ENCODE results near the gene HNRNPD.
A peak's percentile ranks its signal among the peaks of the same experiment; 100 is the strongest.
"Not testable (repeated sequence)": the region's sequence is repeated elsewhere in the genome, so short reads cannot be mapped to it uniquely, and the experiment has no call there.

Gene HNRNPD, protein sequence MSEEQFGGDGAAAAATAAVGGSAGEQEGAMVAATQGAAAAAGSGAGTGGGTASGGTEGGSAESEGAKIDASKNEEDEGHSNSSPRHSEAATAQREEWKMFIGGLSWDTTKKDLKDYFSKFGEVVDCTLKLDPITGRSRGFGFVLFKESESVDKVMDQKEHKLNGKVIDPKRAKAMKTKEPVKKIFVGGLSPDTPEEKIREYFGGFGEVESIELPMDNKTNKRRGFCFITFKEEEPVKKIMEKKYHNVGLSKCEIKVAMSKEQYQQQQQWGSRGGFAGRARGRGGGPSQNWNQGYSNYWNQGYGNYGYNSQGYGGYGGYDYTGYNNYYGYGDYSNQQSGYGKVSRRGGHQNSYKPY

DNA sequence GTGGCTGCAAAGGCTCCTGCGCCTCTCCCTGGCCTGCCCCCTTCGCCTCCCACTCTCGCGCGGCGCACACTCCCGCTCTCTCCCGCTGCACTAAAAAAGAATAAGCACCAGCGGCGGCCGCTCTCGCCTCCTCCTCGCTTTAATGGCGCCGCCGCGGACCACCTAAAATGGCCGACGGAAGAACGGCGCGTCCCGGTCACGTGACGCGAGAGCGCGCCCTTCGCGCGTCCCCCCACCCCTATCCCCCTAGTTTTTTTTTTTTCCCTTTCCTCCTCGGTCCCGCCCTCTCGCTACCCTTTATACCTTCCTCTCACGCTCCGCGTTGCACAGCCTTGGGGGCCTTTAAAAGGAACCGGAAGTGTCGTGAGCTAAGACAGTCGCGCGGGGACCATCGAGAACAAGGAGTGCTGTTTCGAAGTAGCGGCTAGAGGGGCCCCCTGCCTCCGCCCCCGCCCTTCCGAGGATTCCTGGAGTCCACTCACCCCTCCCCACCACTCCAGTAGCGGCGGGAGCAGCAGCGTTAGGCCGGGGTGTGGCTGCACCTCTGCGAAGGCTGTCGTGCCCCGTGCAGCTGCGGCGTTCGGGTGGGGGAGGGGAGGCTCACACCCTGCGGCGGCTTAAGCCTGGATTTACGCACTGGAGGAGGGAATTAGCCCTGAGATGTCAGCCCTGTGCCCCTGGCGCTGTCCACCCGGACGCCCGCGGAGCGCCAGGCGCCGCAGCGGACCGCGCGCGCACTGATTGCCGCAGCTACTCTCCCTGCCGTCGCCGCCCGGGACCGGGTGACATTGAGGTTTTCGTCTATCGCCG, at the start of gene HNRNPD:
HNRNPD (minus strand) TSS at position 176 of the 810 bp plus-strand sequence. CDS start 313 bp downstream, outside the sequence.
- peak; percentile 92 for DNase-seq (ENCODE audit: low read depth)

DNA sequence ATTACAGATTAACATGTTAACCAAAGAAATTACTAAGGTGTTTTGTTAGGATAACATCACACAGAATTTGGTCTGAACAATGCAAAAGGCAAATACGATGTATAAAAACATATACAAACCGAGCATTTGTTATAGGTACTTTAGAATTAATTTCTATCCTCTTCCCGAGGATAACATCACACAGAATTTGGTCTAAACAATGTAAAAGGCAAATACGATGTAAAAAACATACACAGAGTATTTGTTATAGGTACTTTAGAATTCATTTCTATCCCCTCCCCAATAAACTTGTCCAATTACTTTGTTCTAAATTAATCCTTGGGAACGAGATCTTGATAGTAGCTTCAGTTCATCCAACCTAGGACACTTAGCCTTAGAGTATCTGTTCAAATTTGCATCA, 48.8 kb upstream of the HNRNPD start:
- DNase-seq (ENCODE audit: low read depth), result no peak

DNA sequence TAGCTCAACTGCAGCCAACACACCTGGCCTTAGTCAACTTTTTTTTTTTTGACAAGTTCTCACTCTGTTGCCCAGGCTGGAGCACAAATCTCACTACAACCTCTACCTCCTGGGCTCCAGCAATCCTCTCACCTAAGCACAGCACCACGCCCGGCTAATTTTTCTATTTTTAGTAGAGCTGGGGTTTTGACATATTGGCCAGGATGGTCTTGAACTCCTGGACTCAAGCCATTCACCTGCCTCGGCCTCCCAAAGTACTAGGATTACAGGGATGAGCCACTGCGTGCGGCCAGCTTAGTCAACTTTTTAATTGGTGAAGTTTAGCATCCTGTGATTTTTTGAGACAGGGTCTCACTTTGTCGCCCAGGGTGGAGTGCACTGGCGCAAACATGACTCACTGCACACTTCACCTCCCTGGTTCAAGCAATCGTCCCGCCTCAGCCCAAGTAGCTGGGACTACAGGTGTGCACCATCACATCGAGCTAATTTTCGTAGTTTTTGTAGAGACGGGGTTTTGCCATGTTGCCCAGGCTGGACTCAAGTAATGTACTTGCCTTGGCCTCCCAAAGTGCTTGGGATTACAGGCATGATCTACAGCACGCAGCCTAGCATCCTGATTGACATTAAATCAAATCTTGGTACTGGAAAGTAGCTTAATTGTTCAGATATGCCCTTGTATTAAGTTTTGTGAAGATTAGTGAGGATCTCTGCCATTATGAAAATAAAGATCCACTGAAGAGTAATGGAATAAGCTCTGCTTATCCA, 48.2 kb upstream of the HNRNPD start:
- DNase-seq (ENCODE audit: low read depth), result no peak

DNA sequence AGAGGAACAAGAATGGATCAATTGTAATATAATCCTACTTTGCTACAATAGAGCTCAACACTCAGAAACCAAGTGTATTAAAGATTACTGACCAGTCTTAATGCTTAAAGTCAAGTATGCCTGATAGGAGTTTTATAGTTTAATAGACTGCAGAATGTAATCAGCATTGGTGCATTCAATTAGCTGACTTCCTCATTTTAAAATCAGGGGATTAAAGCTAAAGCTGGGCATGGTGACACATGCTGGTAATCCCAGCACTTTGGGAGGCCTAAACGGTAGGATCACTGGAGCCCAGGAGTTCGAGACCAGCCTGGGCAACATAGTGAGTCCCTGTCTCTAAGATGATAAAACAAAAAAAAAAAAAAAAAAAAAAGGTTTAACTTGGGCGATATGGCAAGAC, 45.7 kb upstream of the HNRNPD start:
- DNase-seq (ENCODE audit: low read depth), result no peak

DNA sequence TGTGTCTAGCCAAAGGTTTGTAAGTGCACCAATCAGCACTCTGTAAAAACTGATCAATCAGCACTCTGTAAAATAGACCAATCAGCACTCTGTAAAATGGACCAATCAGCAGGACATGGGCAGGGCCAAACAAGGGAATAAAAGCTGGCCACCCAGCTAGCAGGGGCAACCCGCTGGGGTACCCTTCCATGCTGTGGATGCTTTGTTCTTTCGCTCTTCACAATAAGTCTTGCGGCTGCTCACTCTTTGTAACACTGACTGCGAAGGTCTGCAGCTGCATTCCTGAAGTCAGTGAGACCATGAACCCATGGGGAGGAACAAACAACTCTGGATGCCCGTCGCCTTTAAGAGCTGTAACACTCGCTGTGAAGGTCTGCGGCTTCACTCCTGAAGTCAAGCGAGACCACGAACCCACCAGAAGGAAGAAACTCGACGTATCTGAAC, 42.2 kb upstream of the HNRNPD start:
- DNase-seq (ENCODE audit: low read depth), result no peak

DNA sequence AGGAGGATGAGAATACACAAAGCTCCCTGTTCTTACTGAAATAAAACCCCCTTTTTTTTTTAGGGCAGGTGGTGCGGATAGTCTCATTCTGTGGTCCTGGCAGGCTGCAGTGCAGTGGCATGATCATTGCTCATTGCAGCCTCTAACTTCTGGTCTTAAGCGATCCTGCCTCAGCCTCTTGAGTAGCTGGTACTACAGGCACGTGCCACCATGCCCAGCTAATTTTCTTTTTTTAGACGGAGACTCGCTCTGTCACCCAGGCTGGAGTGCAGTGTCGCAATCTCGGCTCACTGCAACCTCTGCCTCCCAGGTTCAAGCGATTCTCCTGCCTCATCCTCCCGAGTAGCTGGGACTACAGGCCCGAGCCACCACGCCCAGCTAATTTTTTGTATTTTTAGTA, 41.3 kb upstream of the HNRNPD start:
- DNase-seq (ENCODE audit: low read depth), result not testable (repeated sequence)

DNA sequence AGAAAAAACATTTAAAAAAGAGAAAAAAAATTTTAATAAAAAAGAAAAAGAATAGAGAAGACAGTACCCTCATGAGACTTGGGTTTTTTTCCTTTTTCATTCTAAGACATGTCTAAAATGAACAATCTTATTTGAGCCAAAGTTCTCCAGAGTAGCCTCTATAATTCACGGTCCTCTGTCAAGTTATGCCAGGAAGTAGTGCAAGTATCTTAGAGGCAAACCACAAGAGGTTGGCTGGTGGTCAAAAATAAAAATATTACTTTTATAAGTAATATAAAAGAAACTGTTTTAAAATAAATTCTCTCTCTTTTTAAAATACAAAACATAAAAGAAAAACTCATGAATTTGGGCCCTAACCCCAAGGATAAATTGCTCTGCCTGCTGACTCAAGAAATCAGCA, 29.9 kb upstream of the HNRNPD start:
- DNase-seq (ENCODE audit: low read depth), result no peak

DNA sequence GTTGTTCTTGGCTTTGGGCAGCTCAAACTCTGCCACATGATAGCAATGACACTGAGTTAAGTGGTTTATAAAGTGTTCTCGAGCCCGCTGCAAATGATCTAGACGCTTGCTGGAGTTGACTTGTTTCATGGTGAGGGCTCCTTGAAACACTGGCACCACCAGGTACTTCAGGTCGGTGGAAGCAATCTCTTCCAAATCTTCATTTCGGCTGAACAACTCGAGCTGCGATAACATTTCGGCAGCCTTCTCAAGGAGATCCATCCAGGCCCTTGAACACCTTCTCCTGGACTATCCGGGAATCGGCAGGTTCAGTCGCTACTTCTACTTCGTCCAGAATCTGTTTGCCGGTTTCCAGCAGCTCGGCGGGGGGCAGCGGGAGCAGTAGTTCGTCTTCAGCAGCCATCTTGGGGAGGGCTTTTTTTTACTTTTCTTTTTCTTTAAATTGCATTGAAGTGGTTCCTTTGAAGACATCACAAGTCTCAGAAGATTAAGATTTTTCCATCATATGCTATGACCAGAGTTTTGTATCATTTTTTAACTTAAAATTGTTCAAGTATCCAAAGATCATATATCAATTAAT, 28.5 kb upstream of the HNRNPD start:
- DNase-seq (ENCODE audit: low read depth), result no peak

DNA sequence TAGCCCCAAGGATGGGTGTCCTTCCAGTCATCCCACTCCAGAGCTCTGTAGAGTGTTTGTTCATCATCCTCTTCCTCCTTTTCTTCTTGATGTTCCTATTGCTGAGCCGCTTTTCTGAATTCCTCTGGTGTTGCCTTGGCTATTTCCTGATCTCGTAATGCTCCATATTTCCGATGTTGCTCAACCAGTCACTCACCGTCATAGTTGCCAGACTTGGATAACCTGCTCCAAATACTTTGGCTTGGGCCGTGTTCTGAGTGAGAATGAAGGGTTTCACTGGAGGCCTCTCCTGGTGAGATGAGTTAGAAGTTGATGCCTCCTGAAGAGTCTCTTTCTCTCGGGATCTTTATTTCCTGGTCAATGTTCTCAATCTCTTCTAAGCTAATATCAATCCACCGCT, 27.8 kb upstream of the HNRNPD start:
- no peak for DNase-seq (ENCODE audit: low read depth)

DNA sequence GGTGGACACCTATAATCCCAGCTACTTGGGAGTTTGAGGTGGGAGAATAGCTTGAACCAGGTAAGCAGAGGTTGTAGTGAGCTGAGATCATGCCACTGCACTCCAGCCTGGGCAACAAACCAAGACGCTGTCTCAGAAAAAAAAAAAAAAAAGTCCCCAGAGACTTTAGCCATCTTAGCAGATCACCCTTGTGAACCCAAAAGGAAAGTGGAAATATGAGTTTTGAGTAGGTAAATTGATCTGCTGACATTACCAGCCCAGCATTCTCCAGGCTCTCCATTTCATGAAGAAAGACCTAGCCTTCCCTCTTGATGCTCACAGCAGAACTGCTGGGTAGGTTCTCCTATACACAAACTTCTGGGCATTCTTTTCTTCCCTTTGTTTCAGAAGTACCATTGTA, 24.5 kb upstream of the HNRNPD start:
- no peak for DNase-seq (ENCODE audit: low read depth)

DNA sequence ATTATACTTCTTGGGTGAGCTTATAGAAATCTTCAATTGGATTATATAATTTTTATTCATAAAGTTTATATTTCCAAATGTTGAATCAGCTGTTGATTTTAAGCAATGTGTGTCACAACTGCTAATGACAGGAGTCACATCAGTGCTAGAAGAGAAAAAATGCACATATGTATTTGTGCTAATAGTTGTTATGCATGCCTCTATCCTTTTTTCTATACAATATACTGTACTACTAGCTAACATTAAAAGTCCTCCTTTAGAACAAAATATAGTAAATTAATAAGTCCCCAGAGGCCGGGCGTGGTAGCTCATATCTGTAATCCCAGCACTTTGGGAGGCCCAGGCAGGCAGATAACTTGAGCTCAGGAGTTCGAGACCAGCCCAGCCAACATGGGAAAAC, 23.7 kb upstream of the HNRNPD start:
- DNase-seq (ENCODE audit: low read depth), result no peak

DNA sequence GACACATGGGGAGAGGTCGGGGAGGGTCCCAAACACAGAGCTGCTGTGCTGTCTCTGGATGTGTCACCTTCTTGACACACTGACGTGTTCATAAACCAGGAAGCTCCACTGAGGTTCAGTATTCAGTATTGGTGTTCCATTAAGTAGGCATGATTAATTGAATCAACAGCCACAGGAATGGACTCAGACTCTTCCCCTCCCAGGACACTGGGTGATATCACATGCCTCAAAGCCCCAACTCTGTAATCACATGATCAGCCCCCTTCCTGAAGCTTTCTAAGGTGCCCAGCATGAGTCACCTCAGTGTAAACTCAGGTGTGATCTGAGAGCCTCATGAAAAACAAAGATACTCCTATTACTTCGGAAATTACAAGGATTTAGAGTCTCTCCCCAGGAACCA, 21.1 kb upstream of the HNRNPD start:
- no peak for DNase-seq (ENCODE audit: low read depth)

DNA sequence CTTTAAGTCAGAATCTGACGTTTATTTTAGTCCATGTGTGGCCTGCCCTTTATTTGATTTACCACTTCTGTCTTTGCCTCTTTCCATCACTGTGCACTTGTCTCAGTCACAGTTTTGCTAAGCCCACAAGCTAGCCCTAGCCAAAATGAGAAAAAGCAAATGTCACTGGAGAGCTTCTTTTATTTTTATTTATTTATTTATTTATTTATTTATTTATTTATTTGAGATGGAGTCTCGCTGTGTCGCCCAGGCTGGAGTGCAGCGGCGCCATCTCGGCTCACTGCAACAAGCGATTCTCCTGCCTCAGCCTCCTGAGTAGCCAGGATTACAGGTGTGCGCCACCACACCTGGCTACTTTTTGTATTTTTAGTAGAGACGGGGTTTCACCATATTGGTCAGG, 16.3 kb upstream of the HNRNPD start:
- not testable (repeated sequence) for DNase-seq (ENCODE audit: low read depth)

DNA sequence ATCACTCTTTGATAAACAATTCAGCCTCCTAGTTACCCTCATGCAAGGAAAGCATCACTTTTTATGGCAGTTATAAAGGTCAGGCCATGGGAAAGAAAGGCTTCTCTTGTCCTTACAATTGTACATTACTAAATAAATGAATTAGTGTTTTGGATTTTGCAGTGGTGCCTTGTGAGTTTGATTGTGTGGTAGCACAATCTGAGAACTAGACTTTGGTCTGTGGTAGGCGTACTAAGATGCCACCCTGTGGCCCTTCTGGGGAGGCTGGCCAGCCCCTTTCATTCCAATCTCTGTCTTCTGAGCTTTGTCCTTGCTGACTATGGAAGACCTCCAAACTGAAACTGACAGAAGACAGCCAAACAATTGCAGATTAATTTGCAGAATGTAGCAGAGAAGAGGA, 14.6 kb upstream of the HNRNPD start:
- no peak for DNase-seq (ENCODE audit: low read depth)

DNA sequence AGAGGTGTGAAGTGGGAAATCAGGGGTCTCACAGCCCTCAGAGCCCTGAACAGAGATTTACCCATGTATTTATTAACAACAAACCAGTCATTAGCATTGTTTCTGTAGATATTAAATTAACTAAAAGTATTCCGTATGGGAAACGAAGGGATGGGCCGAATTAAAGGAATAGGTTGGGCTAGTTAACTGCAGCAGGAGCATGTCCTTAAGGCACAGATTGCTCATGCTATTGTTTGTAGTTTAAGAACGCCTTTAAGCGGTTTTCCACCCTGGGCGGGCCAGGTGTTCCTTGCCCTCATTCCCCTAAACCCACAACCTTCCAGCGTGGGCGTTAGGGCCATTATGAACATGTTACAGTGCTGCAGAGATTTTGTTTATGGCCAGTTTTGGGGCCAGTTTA, 12.5 kb upstream of the HNRNPD start:
- not testable (repeated sequence) for DNase-seq (ENCODE audit: low read depth)

DNA sequence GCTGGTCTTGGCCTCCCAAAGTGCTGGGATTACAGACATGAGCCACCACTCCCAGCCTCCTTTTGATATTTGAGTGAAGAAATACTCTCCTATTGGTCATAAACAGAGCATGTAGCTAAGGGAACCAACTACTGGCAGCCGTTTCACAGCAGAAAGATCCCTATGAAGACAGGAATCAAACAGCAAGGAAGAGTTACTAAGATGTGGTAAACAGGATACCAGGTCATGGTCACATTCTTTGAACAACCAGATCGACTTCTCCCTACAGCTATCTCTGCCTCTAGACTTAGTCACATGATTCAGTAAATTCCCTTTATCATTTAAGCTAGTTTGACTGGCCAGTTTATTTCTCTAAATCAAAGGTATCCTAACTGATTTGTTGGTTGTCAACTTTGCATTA, 9.0 kb upstream of the HNRNPD start:
- no peak for DNase-seq (ENCODE audit: low read depth)

DNA sequence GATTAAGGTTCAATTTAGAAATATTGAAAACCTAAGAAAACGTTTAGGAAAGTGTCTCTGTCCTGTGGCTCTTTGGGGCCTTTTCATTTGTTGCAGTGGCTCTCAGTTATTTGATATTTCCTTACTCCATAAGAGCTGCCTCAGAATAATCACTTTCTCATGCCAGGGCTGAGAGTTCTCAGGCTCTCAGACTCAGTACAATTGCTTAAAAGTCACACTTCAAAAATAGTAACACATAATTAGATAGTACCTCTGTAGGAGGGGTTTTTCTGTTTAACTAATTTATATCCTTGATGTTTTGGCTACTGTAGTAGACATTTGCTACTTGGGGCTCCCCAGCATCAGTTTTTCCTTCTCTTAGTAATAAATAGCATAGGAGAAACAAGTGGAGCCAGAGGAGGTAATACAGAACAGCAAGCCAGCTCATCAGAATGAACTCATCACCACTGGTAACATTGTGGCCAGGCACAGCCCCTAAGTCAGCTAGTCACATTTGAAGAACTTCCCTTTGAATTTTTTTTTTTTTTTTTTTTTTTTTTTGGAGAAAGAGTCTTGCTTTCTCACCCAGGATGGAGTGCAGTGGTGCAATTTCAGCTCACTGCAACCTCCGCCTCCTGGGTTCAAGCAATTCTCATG, 8.0 kb upstream of the HNRNPD start:
- no peak for DNase-seq (ENCODE audit: low read depth)

DNA sequence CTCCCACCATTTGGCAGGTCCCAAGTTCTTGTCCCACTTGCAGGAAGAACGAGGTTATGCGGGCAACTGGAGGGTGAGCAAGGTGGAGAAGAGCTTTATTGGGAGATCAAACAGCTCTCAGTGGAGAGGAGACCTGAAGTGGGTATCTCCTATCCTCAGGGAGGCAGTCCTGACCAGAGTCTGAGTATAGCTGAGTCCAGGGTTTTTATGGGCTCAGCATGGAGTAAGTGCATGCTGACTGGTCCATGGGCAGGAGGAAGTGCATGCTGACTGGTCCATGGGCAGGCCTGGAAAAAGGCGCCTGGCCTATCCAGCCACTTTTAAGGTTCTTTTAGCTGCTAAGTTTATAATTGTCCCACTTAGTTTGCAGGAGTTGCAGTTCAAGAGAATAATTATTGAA, 7.4 kb upstream of the HNRNPD start:
- DNase-seq (ENCODE audit: low read depth), result no peak

DNA sequence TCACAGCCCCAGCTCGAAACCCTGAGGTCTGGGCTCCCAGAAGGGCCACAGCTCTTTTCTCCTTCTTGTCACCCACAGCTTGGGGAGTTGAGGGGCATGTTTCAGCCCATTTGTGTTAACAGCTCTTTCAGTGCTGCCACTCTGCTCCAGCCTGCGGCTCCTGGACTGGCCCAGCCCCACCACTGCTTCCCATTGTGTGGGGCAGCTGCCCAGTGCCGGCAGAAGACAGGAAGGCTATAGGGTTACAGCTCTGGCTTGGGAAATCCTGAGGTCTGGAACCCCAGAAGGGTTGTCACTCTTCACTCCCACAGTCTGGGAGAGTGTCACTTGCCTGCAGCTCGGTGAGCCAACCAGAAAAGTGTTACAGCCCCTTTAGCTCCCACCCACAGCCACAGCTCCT, 7.0 kb upstream of the HNRNPD start:
- DNase-seq (ENCODE audit: low read depth), result no peak

DNA sequence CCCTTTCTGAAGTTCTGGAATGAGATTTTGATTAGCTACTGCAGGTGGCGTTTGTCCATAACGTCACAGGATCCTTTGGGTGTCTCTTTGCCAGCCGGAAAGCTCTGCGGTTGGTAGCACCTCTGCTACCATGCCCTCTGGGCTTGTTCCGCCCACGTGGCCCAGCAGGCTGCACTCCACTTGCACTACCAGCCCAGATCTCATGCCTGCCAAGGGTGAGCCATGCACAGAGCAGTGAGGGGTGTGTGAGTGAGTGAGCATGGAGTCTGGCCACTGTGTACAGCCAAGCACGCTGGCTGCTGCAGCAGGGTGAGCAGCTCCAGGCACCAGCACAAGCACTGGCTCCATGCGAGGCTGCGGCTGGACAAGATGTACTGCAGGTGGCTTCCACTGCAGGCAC, 6.6 kb upstream of the HNRNPD start:
- DNase-seq (ENCODE audit: low read depth), result no peak

DNA sequence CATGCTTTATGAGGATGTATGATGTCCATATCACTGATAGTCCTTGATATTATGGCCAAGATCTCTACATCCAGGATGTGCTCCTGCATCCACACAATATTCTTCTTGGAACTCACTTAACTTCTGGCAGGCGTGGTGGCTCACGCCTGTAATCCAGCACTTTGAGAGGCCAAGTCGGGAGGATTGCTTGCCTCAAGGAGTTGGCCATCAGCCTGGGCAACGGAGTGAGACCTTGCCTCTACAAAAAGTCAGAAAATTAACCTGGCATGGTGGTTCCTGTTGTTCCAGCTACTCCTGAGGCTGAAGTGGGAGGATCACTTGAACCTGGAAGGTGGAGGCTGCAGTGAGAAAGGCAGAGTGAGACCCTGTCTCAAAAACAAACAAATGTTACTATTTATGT, 2.3 kb upstream of the HNRNPD start:
- DNase-seq (ENCODE audit: low read depth), result no peak

DNA sequence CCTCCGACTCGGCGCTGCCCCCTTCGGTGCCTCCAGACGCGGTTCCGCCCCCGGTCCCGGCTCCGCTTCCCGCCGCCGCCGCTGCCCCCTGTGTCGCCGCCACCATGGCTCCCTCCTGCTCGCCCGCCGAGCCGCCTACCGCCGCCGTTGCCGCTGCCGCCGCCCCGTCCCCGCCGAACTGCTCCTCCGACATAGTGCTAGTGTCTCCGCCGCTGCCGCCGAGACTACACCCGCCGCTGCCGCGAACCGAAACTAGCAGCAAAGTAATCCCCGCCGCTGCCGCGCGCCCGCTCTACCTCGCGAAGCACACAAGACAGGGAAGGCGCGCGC, 340 bp downstream of the HNRNPD start:
- DNase-seq (ENCODE audit: low read depth), result peak; percentile 47

Measured in activated T-cell treated with anti-CD3 and anti-CD28 coated beads for 48 hours (primary cell).